H9 (cell line): ENCODE data around the gene HAND1. TPM values are rescaled to one million over a fixed set of nuclear protein-coding genes. Genes with fewer than 3 reads are reported as not detected.

ENCODE experiments used
- DNase-seq: peaks from one replicate; pipeline ENCODE4 v3.0.0-alpha.2; 2017
- H2AFZ ChIP-seq: one replicate; pipeline ENCODE4 v1.6.1; 2013; ENCODE audit warnings: mild to moderate bottlenecking, low read length, control low read depth, moderate library complexity
- H2AK5ac ChIP-seq: 2 replicates; pipeline ENCODE4 v1.6.1; 2013; ENCODE audit warnings: low read length, control low read depth, mixed read lengths; ENCODE audit not compliant: insufficient read length
- H2BK120ac ChIP-seq: one replicate; pipeline ENCODE4 v1.6.1; 2013; ENCODE audit warnings: low read depth, mild to moderate bottlenecking, low read length, control low read depth, inconsistent platforms; ENCODE audit not compliant: poor library complexity, severe bottlenecking
- H2BK12ac ChIP-seq: 2 replicates; pipeline ENCODE4 v1.6.1; 2013; ENCODE audit warnings: low read length, control low read depth, mixed read lengths, low read depth; ENCODE audit not compliant: insufficient read length
- H2BK15ac ChIP-seq: 2 replicates; pipeline ENCODE4 v1.6.1; 2013; ENCODE audit warnings: low read depth, low read length, control low read depth
- H2BK20ac ChIP-seq: one replicate; pipeline ENCODE4 v1.6.1; 2013; ENCODE audit warnings: low read depth, mild to moderate bottlenecking, low read length, control low read depth, inconsistent platforms; ENCODE audit not compliant: poor library complexity, severe bottlenecking
- H2BK5ac ChIP-seq: 2 replicates; pipeline ENCODE4 v1.6.1; 2013; ENCODE audit warnings: low read length, control low read depth, mixed read lengths; ENCODE audit not compliant: insufficient read length
- H3K14ac ChIP-seq: 2 replicates; pipeline ENCODE4 v1.6.1; 2013; ENCODE audit warnings: low read length, control low read depth; ENCODE audit not compliant: insufficient read depth
- H3K18ac ChIP-seq: 2 replicates; pipeline ENCODE4 v1.6.1; 2013; ENCODE audit warnings: low read depth, mild to moderate bottlenecking, mixed read lengths, low read length, control low read depth; ENCODE audit not compliant: insufficient read length
- H3K23ac ChIP-seq: 2 replicates; pipeline ENCODE4 v1.6.1; 2013; ENCODE audit warnings: low read length, control low read depth, mixed read lengths, low read depth; ENCODE audit not compliant: insufficient read length
- H3K23me2 ChIP-seq: 2 replicates; pipeline ENCODE4 v1.6.1; 2013; ENCODE audit warnings: low read depth, mild to moderate bottlenecking, mixed read lengths, low read length, control low read depth; ENCODE audit not compliant: insufficient read length, poor library complexity, severe bottlenecking
- H3K27ac ChIP-seq: 2 replicates; pipeline ENCODE4 v1.5.1; 2013; ENCODE audit warnings: low read length, control low read depth, mixed read lengths, low read depth; ENCODE audit not compliant: insufficient read length
- H3K27me3 ChIP-seq: 2 replicates; pipeline ENCODE4 v1.6.1; 2013; ENCODE audit warnings: low read length, control low read depth, inconsistent platforms; ENCODE audit not compliant: insufficient read depth
- H3K4ac ChIP-seq: 2 replicates; pipeline ENCODE4 v1.6.1; 2013; ENCODE audit warnings: low read depth, mild to moderate bottlenecking, control low read depth, inconsistent platforms, low read length, moderate library complexity
- H3K4me1 ChIP-seq: 2 replicates; pipeline ENCODE4 v1.6.1; 2013; ENCODE audit warnings: low read length, control low read depth, inconsistent platforms; ENCODE audit not compliant: insufficient read depth
- H3K4me2 ChIP-seq: 2 replicates; pipeline ENCODE4 v1.6.1; 2013; ENCODE audit warnings: low read length, control low read depth, mixed read lengths; ENCODE audit not compliant: insufficient read length, insufficient read depth
- H3K56ac ChIP-seq: 2 replicates; pipeline ENCODE4 v1.6.1; 2013; ENCODE audit warnings: low read depth, mild to moderate bottlenecking, mixed read lengths, low read length, control low read depth; ENCODE audit not compliant: insufficient read length
- H3K79me1 ChIP-seq: 2 replicates; pipeline ENCODE4 v1.6.1; 2013; ENCODE audit warnings: low read depth, mild to moderate bottlenecking, moderate library complexity, low read length, control low read depth, inconsistent platforms; ENCODE audit not compliant: insufficient read depth, poor library complexity, severe bottlenecking
- H3K79me2 ChIP-seq: 2 replicates; pipeline ENCODE4 v1.6.1; 2013; ENCODE audit warnings: low read length, control low read depth, inconsistent platforms; ENCODE audit not compliant: insufficient read depth
- H3K9ac ChIP-seq: 2 replicates; pipeline ENCODE4 v1.6.1; 2013; ENCODE audit warnings: low read length, control low read depth, mixed read lengths; ENCODE audit not compliant: insufficient read length; ENCODE audit errors: extremely low read depth
- H3K9me3 ChIP-seq: one replicate; pipeline ENCODE4 v1.6.1; 2013; ENCODE audit warnings: low read depth, low read length, inconsistent platforms; ENCODE audit not compliant: control insufficient read depth
- H3T11ph ChIP-seq: one replicate; pipeline ENCODE4 v1.6.1; 2013; ENCODE audit warnings: mild to moderate bottlenecking, low read length, control low read depth, inconsistent platforms
- H4K20me1 ChIP-seq: one replicate; pipeline ENCODE4 v1.6.1; 2013; ENCODE audit not compliant: control insufficient read depth, insufficient read length, insufficient read depth
- H4K5ac ChIP-seq: 2 replicates; pipeline ENCODE4 v1.6.1; 2013; ENCODE audit warnings: low read depth, mild to moderate bottlenecking, mixed read lengths, low read length, control low read depth; ENCODE audit not compliant: insufficient read length
- H4K8ac ChIP-seq: replicated peaks from 2 replicates; pipeline ENCODE4 v1.6.1; 2013; ENCODE audit warnings: low read length, control low read depth, mixed read lengths, low read depth; ENCODE audit not compliant: insufficient read length
- H4K91ac ChIP-seq: 2 replicates; pipeline ENCODE4 v1.6.1; 2013; ENCODE audit warnings: low read depth, mild to moderate bottlenecking, moderate library complexity, mixed read lengths, low read length, control low read depth; ENCODE audit not compliant: insufficient read length
- H3K27ac Mint-ChIP-seq, 3 experiments: 2 replicates in 2 of 3; 3 replicates in 1 of 3; pipeline ENCODE4 v1.8.0; 2020 to 2021; ENCODE audit warnings: mixed read lengths in 3 of 3, mild to moderate bottlenecking in 1 of 3, moderate library complexity in 1 of 3
- H3K27me3 Mint-ChIP-seq: 2 replicates; pipeline ENCODE4 v1.8.0; 2021; ENCODE audit warnings: low read depth, mild to moderate bottlenecking, moderate library complexity, mixed read lengths
- H3K36me3 Mint-ChIP-seq, 3 experiments: 2 replicates in 2 of 3; 3 replicates in 1 of 3; pipeline ENCODE4 v1.8.0; 2020 to 2021; ENCODE audit warnings: low read depth in 3 of 3, mixed read lengths in 3 of 3; ENCODE audit not compliant: insufficient read depth in 1 of 3
- H3K4me1 Mint-ChIP-seq, 2 experiments: 2 replicates each; pipeline ENCODE4 v1.8.0; 2020; ENCODE audit warnings: mixed read lengths in 2 of 2
- H3K4me3 Mint-ChIP-seq, 2 experiments: 2 replicates in 1 of 2; 3 replicates in 1 of 2; pipeline ENCODE4 v1.8.0; 2020 to 2021; ENCODE audit warnings: mild to moderate bottlenecking in 2 of 2, mixed read lengths in 2 of 2, moderate library complexity in 1 of 2
- H3K9me3 Mint-ChIP-seq, 2 experiments: 2 replicates in 1 of 2; 3 replicates in 1 of 2; pipeline ENCODE4 v1.8.0; 2020; ENCODE audit warnings: mild to moderate bottlenecking in 2 of 2, mixed read lengths in 2 of 2, moderate library complexity in 1 of 2
- CTCF ChIP-seq: fragments of 200-600 bp; sonication (generic); conservative IDR thresholded peaks from 3 replicates; pipeline ENCODE4 v1.8.0; 2021; ENCODE audit warnings: antibody characterized with exemption, mild to moderate bottlenecking
- WGBS: extraction: QIAGEN DNeasy Blood & Tissue Kit; methylation state at CpG from one replicate; pipeline ENCODE4 v1.1.7; 2013; ENCODE audit warnings: missing lambda C conversion rate, low lambda C conversion rate, mixed read lengths; ENCODE audit not compliant: insufficient read length; ENCODE audit errors: extremely low coverage; 5-methylcytosine and 5-hydroxymethylcytosine counted together
- total RNA-seq: library from RNA; stranded (reverse); gene quantifications from 2 replicates; pipeline ENCODE4 v1.2.1, GENCODE V29; 2021

HAND1 gene
- total RNA-seq, 1 experiment from 2014 or later: not detected

GRCh38 chr5:154486427-154486866 lies 8.4 kb upstream of the HAND1 start:
- H3K27ac Mint-ChIP-seq: no peak overlapping the region
- peak; percentile 45 for DNase-seq
- Histone ChIP-seq H3K4ac (no peak overlapping the region), H3K4me2 (no peak overlapping the region), H2BK20ac (no peak overlapping the region), H3K79me1 (no peaks in the 10 kb centered on the region), H2BK5ac (no peak overlapping the region), H3K27ac (no peak overlapping the region), H3K23me2 (no peaks in the 10 kb centered on the region), H3K79me2 (no peaks in the 10 kb centered on the region), H2BK15ac (no peak overlapping the region), H4K8ac (no peak overlapping the region), H3K4me1 (no peaks in the 10 kb centered on the region; the same call in none of the 2 replicates), H4K20me1 (peaks cover 2% of the 10 kb centered on the region), H2BK120ac (no peak overlapping the region), H3K27me3 (peaks cover 63% of the 10 kb centered on the region), H3K18ac (no peak overlapping the region), H3K23ac (no peak overlapping the region), H2BK12ac (no peak overlapping the region), H3K9me3 (no peaks in the 10 kb centered on the region), H3K56ac (no peak overlapping the region), H2AK5ac (no peak overlapping the region), H4K91ac (no peak overlapping the region), H3K14ac (no peak overlapping the region), H3T11ph (no peak overlapping the region), H3K9ac (no peak overlapping the region), H2AFZ (no peak overlapping the region), H4K5ac (no peak overlapping the region)
- H3K36me3 Mint-ChIP-seq: no peaks in the 10 kb centered on the region; a peak in 1 of 7 replicates
- peaks cover 0 to 2% of the 10 kb centered on the region in 2 experiments; a peak in 2 of 5 replicates for H3K9me3 Mint-ChIP-seq
- H3K27me3 Mint-ChIP-seq: peaks cover 95% of the 10 kb centered on the region
- no CpG with 5 or more reads among the region's 4 CpGs for WGBS
- peak overlapping the region in 1 of 2 experiments; percentile 36; a peak in 2 of 5 replicates for H3K4me3 Mint-ChIP-seq
- no peak for TF ChIP-seq CTCF
- H3K4me1 Mint-ChIP-seq: peaks cover 44 to 55% of the 10 kb centered on the region in 2 experiments
